GM18507 (cell line): Measurements from ENCODE around the gene NUP98.
"Not testable (repeated sequence)": the region's sequence is repeated elsewhere in the genome, so short reads cannot be mapped to it uniquely, and the experiment has no call there.

Experiments used
- DNase-seq: peaks from one replicate; pipeline ENCODE4 v3.0.0; 2011; ENCODE audit warnings: low read depth; ENCODE audit not compliant: insufficient read length; ENCODE audit errors: extremely low spot score
- FAIRE-seq: peaks from 2 replicates; lab custom pipeline; 2011; peaks lifted over from hg19 to GRCh38; lab: Jason Lieb, UNC

NUP98 gene

GRCh38 chr11:3803726-3804495 is 6.6 kb upstream of the NUP98 start:
- FAIRE-seq (no peak), DNase-seq (no peak)

- no peak for FAIRE-seq
- no peak for DNase-seq
Measured at GRCh38 chr11:3802011-3802790, 4.8 kb upstream of the NUP98 start.

- FAIRE-seq (no peak), DNase-seq (no peak)
Measured at GRCh38 chr11:3799873-3800272, 2.5 kb upstream of the NUP98 start.

- FAIRE-seq = no peak
- DNase-seq = no peak
Measured at GRCh38 chr11:3799143-3799542, 1.8 kb upstream of the NUP98 start.

GRCh38 chr11:3796801-3797328 is 489 bp downstream of the NUP98 start:
- no peak for FAIRE-seq
- DNase-seq = no peak

GRCh38 chr11:3796346-3796745 is 1.0 kb downstream of the NUP98 start:
- DNase-seq (no peak), FAIRE-seq (no peak)

- DNase-seq = no peak
- no peak for FAIRE-seq
Measured at GRCh38 chr11:3796002-3796311, 1.4 kb downstream of the NUP98 start.

- no peak for FAIRE-seq
- DNase-seq = no peak
Measured at GRCh38 chr11:3795131-3796001, 2.0 kb downstream of the NUP98 start.

GRCh38 chr11:3794387-3794786 is 3.0 kb downstream of the NUP98 start:
- not testable (repeated sequence) for FAIRE-seq, DNase-seq

GRCh38 chr11:3786781-3787428 is 10.4 kb downstream of the NUP98 start:
- DNase-seq (no peak), FAIRE-seq (no peak)

- DNase-seq (no peak), FAIRE-seq (no peak)
Measured at GRCh38 chr11:3783611-3784010, 13.7 kb downstream of the NUP98 start.

- DNase-seq (no peak), FAIRE-seq (no peak)
Measured at GRCh38 chr11:3782963-3783362, 14.4 kb downstream of the NUP98 start.

- DNase-seq = no peak
- FAIRE-seq = no peak
Measured at GRCh38 chr11:3781423-3781822, 15.9 kb downstream of the NUP98 start.

- no peak for FAIRE-seq
- DNase-seq = no peak
Measured at GRCh38 chr11:3775736-3776406, 21.5 kb downstream of the NUP98 start.

GRCh38 chr11:3773180-3773579 is 24.2 kb downstream of the NUP98 start:
- DNase-seq = no peak
- FAIRE-seq = no peak

- FAIRE-seq (no peak), DNase-seq (no peak)
Measured at GRCh38 chr11:3767536-3767935, 29.8 kb downstream of the NUP98 start.

- not testable (repeated sequence) for DNase-seq, FAIRE-seq
Measured at GRCh38 chr11:3766836-3767235, 30.5 kb downstream of the NUP98 start.

GRCh38 chr11:3764266-3764665 is 33.1 kb downstream of the NUP98 start:
- DNase-seq (no peak), FAIRE-seq (no peak)

GRCh38 chr11:3755151-3755550 is 42.2 kb downstream of the NUP98 start:
- FAIRE-seq (no peak), DNase-seq (no peak)
